ENCODE measurements around the gene NAT10. TPM values are rescaled to one million over a fixed set of nuclear protein-coding genes. Genes with fewer than 3 reads are reported as not detected.
A peak's percentile ranks its signal among the peaks of the same experiment; 100 is the strongest.

Gene NAT10
- total RNA-seq, 1 donor from 2014 or later, result 32.2 TPM

DNA sequence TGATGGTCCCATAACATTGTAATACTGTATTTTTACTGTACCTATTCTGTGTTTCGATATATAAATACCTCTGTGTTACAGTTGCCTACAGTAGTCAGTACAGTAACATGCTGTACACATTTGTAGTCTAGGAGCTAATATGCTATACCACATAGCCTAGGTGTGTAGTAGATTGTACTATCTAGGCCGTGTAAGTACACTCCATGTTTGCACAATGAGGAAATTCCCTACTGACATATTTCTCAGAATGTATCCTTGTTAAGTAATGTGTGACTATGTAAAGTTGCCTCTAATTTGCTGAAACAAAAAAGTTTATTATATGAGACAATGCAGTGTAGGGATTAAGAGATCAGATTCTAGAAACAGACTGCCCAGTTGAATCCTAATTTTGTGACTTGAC, 32.6 kb upstream of the NAT10 start:
- H2AFZ ChIP-seq (ENCODE audit: low read depth, low read length), result no peak overlapping the region
- Mint-ChIP-seq H3K9me3 (ENCODE audit: unreplicated experiment) (no peaks in the 10 kb centered on the region), H3K27ac (ENCODE audit: unreplicated experiment) (no peak overlapping the region), H3K27me3 (ENCODE audit: low read depth, unreplicated experiment) (no peaks in the 10 kb centered on the region), H3K4me1 (ENCODE audit: low read depth, unreplicated experiment) (peaks cover 34% of the 10 kb centered on the region), H3K36me3 (ENCODE audit: low read depth, unreplicated experiment) (peaks cover 11% of the 10 kb centered on the region), H3K4me3 (ENCODE audit: unreplicated experiment) (no peak overlapping the region)
- H3K4me3 ChIP-seq (ENCODE audit: insufficient read depth, low read depth, low read length), result no peak overlapping the region
- H3K36me3 ChIP-seq (ENCODE audit: insufficient read depth, low read length), result peaks cover 47% of the 10 kb centered on the region
- TF ChIP-seq, protein P1, sequence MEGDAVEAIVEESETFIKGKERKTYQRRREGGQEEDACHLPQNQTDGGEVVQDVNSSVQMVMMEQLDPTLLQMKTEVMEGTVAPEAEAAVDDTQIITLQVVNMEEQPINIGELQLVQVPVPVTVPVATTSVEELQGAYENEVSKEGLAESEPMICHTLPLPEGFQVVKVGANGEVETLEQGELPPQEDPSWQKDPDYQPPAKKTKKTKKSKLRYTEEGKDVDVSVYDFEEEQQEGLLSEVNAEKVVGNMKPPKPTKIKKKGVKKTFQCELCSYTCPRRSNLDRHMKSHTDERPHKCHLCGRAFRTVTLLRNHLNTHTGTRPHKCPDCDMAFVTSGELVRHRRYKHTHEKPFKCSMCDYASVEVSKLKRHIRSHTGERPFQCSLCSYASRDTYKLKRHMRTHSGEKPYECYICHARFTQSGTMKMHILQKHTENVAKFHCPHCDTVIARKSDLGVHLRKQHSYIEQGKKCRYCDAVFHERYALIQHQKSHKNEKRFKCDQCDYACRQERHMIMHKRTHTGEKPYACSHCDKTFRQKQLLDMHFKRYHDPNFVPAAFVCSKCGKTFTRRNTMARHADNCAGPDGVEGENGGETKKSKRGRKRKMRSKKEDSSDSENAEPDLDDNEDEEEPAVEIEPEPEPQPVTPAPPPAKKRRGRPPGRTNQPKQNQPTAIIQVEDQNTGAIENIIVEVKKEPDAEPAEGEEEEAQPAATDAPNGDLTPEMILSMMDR (IDR thresholded peaks at IDR 0.05; ENCODE audit: insufficient read depth, low read depth, low read length), result no peak
- no peak for TF ChIP-seq EZH2 (IDR thresholded peaks at IDR 0.05; ENCODE audit: insufficient read depth, low read length)
- FAIRE-seq (no peak), DNase-seq (ENCODE audit: low read depth) (no peak)
- no peak overlapping the region for H3K9ac ChIP-seq (ENCODE audit: low read length)
- no peak overlapping the region for H3K27ac ChIP-seq (ENCODE audit: low read depth, low read length)
- H3K9me3 ChIP-seq (ENCODE audit: insufficient read depth, low read depth, low read length), result no peaks in the 10 kb centered on the region
- no peak overlapping the region for H3K4me2 ChIP-seq (ENCODE audit: low read length)
- H3K4me1 ChIP-seq (ENCODE audit: insufficient read depth, low read length), result peaks cover 30% of the 10 kb centered on the region
- H4K20me1 ChIP-seq (ENCODE audit: insufficient read depth, low read length), result peaks cover 98% of the 10 kb centered on the region
- H3K27me3 ChIP-seq (ENCODE audit: insufficient read depth, low read length), result no peaks in the 10 kb centered on the region
- peaks cover 87% of the 10 kb centered on the region for H3K79me2 ChIP-seq (ENCODE audit: insufficient read depth, low read length)

DNA sequence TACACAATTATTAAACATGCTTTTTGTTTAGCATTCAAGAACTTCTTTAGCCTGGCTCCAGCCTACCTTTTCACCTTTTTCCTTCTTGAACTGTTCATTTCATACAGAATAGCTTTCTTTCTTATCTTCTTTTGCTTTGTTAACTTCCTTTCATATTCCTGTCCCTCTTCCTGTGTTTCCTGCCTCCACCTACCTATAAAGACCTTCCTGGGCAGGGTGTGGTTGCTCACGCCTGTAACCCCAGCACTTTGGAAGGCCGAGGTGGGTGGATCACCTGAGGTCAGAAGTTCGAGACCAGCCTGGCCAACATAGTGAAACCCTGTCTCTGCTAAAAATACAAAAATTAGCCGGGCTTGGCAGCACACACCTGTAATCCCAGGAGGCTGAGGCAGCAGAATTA, 31.0 kb upstream of the NAT10 start:
- Histone ChIP-seq H3K4me3 (ENCODE audit: insufficient read depth, low read depth, low read length) (no peak overlapping the region), H3K27ac (ENCODE audit: low read depth, low read length) (peak overlapping the region; percentile 64), H4K20me1 (ENCODE audit: insufficient read depth, low read length) (peaks cover 96% of the 10 kb centered on the region), H3K79me2 (ENCODE audit: insufficient read depth, low read length) (peaks cover 87% of the 10 kb centered on the region), H2AFZ (ENCODE audit: low read depth, low read length) (no peak overlapping the region), H3K9ac (ENCODE audit: low read length) (no peak overlapping the region), H3K27me3 (ENCODE audit: insufficient read depth, low read length) (no peaks in the 10 kb centered on the region), H3K9me3 (ENCODE audit: insufficient read depth, low read depth, low read length) (no peaks in the 10 kb centered on the region), H3K36me3 (ENCODE audit: insufficient read depth, low read length) (peaks cover 56% of the 10 kb centered on the region), H3K4me1 (ENCODE audit: insufficient read depth, low read length) (peaks cover 23% of the 10 kb centered on the region), H3K4me2 (ENCODE audit: low read length) (peak overlapping the region; percentile 11)
- FAIRE-seq, result no peak
- H3K9me3 Mint-ChIP-seq (ENCODE audit: unreplicated experiment), result no peaks in the 10 kb centered on the region
- H3K27ac Mint-ChIP-seq (ENCODE audit: unreplicated experiment), result peak overlapping the region; percentile 26
- H3K36me3 Mint-ChIP-seq (ENCODE audit: low read depth, unreplicated experiment), result peaks cover 12% of the 10 kb centered on the region
- no peak overlapping the region for H3K4me3 Mint-ChIP-seq (ENCODE audit: unreplicated experiment)
- no peaks in the 10 kb centered on the region for H3K27me3 Mint-ChIP-seq (ENCODE audit: low read depth, unreplicated experiment)
- DNase-seq (ENCODE audit: low read depth), result no peak
- no peak for TF ChIP-seq EZH2 (IDR thresholded peaks at IDR 0.05; ENCODE audit: insufficient read depth, low read length)
- TF ChIP-seq, protein P1 (IDR thresholded peaks at IDR 0.05; ENCODE audit: insufficient read depth, low read depth, low read length), result no peak
- H3K4me1 Mint-ChIP-seq (ENCODE audit: low read depth, unreplicated experiment), result peaks cover 30% of the 10 kb centered on the region

DNA sequence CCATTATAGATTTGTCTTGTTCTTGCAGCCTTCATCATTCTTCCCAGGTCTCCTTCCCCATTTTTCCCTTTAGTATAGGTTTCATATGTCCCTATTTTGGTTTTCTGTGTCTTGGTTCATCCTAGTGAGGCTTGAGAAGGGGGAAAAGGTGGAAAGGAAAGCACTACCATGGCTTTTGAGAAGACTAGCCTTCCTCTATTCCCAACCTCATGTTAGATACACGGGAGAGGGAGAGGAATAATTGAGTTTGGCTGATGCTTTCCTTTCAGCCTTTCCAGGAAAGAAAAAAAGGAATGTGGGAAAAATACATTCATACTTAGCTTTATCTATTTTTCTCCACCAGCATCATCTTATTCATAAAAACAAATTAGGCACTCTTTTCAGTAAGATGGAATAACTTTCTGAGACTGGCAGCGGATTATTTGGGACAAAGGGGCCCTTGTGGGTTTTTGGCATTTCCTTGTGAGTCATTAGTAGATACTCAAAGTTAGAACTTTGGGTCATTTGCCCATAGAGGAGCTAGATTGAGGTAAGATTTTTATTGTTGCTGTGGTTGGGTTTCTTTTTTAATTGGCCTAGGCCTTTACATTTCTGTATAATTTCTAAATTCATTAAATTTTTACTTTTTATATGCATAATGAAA, 30.1 kb upstream of the NAT10 start:
- H3K9me3 Mint-ChIP-seq (ENCODE audit: unreplicated experiment), result no peaks in the 10 kb centered on the region
- FAIRE-seq (no peak), DNase-seq (ENCODE audit: low read depth) (peak; percentile 78)
- H3K27ac ChIP-seq (ENCODE audit: low read depth, low read length), result peak overlapping the region; percentile 64
- peak overlapping the region; percentile 78 for H3K4me2 ChIP-seq (ENCODE audit: low read length)
- peak overlapping the region; percentile 70 for H3K4me3 Mint-ChIP-seq (ENCODE audit: unreplicated experiment)
- H3K27ac Mint-ChIP-seq (ENCODE audit: unreplicated experiment), result peak overlapping the region; percentile 27
- H3K4me1 Mint-ChIP-seq (ENCODE audit: low read depth, unreplicated experiment), result peaks cover 30% of the 10 kb centered on the region
- peaks cover 85% of the 10 kb centered on the region for H3K79me2 ChIP-seq (ENCODE audit: insufficient read depth, low read length)
- H3K27me3 ChIP-seq (ENCODE audit: insufficient read depth, low read length), result no peaks in the 10 kb centered on the region
- H3K36me3 ChIP-seq (ENCODE audit: insufficient read depth, low read length), result peaks cover 61% of the 10 kb centered on the region
- no peak overlapping the region for H2AFZ ChIP-seq (ENCODE audit: low read depth, low read length)
- no peak for TF ChIP-seq EZH2 (IDR thresholded peaks at IDR 0.05; ENCODE audit: insufficient read depth, low read length)
- TF ChIP-seq, protein P1 (IDR thresholded peaks at IDR 0.05; ENCODE audit: insufficient read depth, low read depth, low read length), result no peak
- no peaks in the 10 kb centered on the region for H3K27me3 Mint-ChIP-seq (ENCODE audit: low read depth, unreplicated experiment)
- no peaks in the 10 kb centered on the region for H3K9me3 ChIP-seq (ENCODE audit: insufficient read depth, low read depth, low read length)
- peaks cover 23% of the 10 kb centered on the region for H3K4me1 ChIP-seq (ENCODE audit: insufficient read depth, low read length)
- H4K20me1 ChIP-seq (ENCODE audit: insufficient read depth, low read length), result peaks cover 91% of the 10 kb centered on the region
- H3K9ac ChIP-seq (ENCODE audit: low read length), result peak overlapping the region; percentile 42
- H3K4me3 ChIP-seq (ENCODE audit: insufficient read depth, low read depth, low read length), result peak overlapping the region; percentile 15
- H3K36me3 Mint-ChIP-seq (ENCODE audit: low read depth, unreplicated experiment), result peaks cover 16% of the 10 kb centered on the region
